CD14-positive monocyte (primary cell): ENCODE measurements around the gene NUP42. TPM values are rescaled to one million over a fixed set of nuclear protein-coding genes. Genes with fewer than 3 reads are reported as not detected.

ENCODE experiments used
- DNase-seq, 3 donors: peaks; one replicate each; pipeline ENCODE4 v3.0.0-alpha.2; 2011 to 2022
- H2AFZ ChIP-seq: 2 replicates; pipeline ENCODE4 v1.6.0; 2012; ENCODE audit warnings: mild to moderate bottlenecking, low read depth, low read length, inconsistent platforms; ENCODE audit not compliant: insufficient read depth, poor library complexity, severe bottlenecking
- H3K27ac ChIP-seq, 2 donors: 1 replicate in 1 of 2; 2 replicates in 1 of 2; pipeline ENCODE4 v1.5.1; 2012 to 2013; ENCODE audit warnings: low read length in 2 of 2, control low read depth in 1 of 2, inconsistent platforms in 1 of 2, low read depth in 1 of 2, mild to moderate bottlenecking in 1 of 2
- H3K27me3 ChIP-seq, 2 donors: one replicate each; pipeline versions ENCODE4 v1.6.0 to v1.6.1; 2011 to 2013; ENCODE audit warnings: low read length in 2 of 2; ENCODE audit not compliant: control insufficient read depth in 2 of 2, insufficient read depth in 2 of 2
- H3K36me3 ChIP-seq, 2 donors: replicated peaks in 1 of 2; 1 replicate in 1 of 2; 2 replicates in 1 of 2; pipeline versions ENCODE4 v1.5.1 to v1.6.1; 2012 to 2013; ENCODE audit warnings: low read length in 2 of 2, control low read depth in 1 of 2, inconsistent platforms in 1 of 2, mild to moderate bottlenecking in 1 of 2; ENCODE audit not compliant: insufficient read depth in 2 of 2, control insufficient read depth in 1 of 2
- H3K4me1 ChIP-seq, 2 donors: 1 replicate in 1 of 2; 2 replicates in 1 of 2; pipeline versions ENCODE4 v1.5.1 to v1.6.1; 2012 to 2013; ENCODE audit warnings: low read length in 2 of 2, control low read depth in 1 of 2, inconsistent platforms in 1 of 2, mild to moderate bottlenecking in 1 of 2, moderate library complexity in 1 of 2; ENCODE audit not compliant: insufficient read depth in 2 of 2, control insufficient read depth in 1 of 2
- H3K4me2 ChIP-seq: replicated peaks from 2 replicates; pipeline ENCODE3; 2012; ENCODE audit warnings: low read length, moderate library complexity, mild to moderate bottlenecking; ENCODE audit not compliant: poor library complexity, severe bottlenecking; ENCODE audit errors: extremely low read depth
- H3K4me3 ChIP-seq, 3 experiments: fragments of 200-600 bp in 1 of 3; sonication (generic) in 1 of 3; replicated peaks in 1 of 3; 1 replicate in 2 of 3; 2 replicates in 1 of 3; pipeline ENCODE4 v1.5.1; 2011 to 2013; ENCODE audit warnings: low read length in 3 of 3, mild to moderate bottlenecking in 3 of 3, control low read depth in 2 of 3, low read depth in 2 of 3, inconsistent platforms in 1 of 3, moderate library complexity in 1 of 3
- H3K79me2 ChIP-seq: 2 replicates; pipeline ENCODE4 v1.6.0; 2012; ENCODE audit warnings: mild to moderate bottlenecking, control low read depth, inconsistent platforms, low read length, moderate library complexity; ENCODE audit not compliant: insufficient read depth
- H3K9ac ChIP-seq: 2 replicates; pipeline ENCODE4 v1.6.0; 2017; ENCODE audit warnings: low read length, mild to moderate bottlenecking; ENCODE audit not compliant: insufficient read depth, poor library complexity, severe bottlenecking
- H3K9me3 ChIP-seq, 2 donors: replicated peaks in 1 of 2; 1 replicate in 1 of 2; 2 replicates in 1 of 2; pipeline versions ENCODE4 v1.5.1 to v1.6.1; 2012 to 2013; ENCODE audit warnings: low read length in 2 of 2, control low read depth in 1 of 2; ENCODE audit not compliant: control insufficient read depth in 1 of 2, insufficient read depth in 1 of 2
- H4K20me1 ChIP-seq: 2 replicates; pipeline ENCODE4 v1.6.0; 2012; ENCODE audit warnings: mild to moderate bottlenecking, low read length, control low read depth, moderate library complexity; ENCODE audit not compliant: insufficient read depth
- H3K27ac Mint-ChIP-seq, 7 donors: one replicate each; pipeline ENCODE4 v1.8.0; 2020; ENCODE audit warnings: mild to moderate bottlenecking in 7 of 7, mixed read lengths in 7 of 7, moderate library complexity in 6 of 7, inconsistent platforms in 2 of 7
- H3K27me3 Mint-ChIP-seq, 3 donors: one replicate each; pipeline ENCODE4 v1.8.0; 2021 to 2022; ENCODE audit warnings: low read depth in 3 of 3, mild to moderate bottlenecking in 3 of 3, mixed read lengths in 3 of 3, moderate library complexity in 3 of 3, inconsistent platforms in 1 of 3
- H3K36me3 Mint-ChIP-seq, 2 donors: one replicate each; pipeline ENCODE4 v1.8.0; 2020; ENCODE audit warnings: mixed read lengths in 2 of 2, inconsistent platforms in 1 of 2, mild to moderate bottlenecking in 1 of 2
- H3K4me1 Mint-ChIP-seq: one replicate; pipeline ENCODE4 v1.8.0; 2020; ENCODE audit warnings: mild to moderate bottlenecking, mixed read lengths
- H3K4me3 Mint-ChIP-seq, 2 donors: one replicate each; pipeline ENCODE4 v1.8.0; 2020; ENCODE audit warnings: mild to moderate bottlenecking in 2 of 2, mixed read lengths in 2 of 2, moderate library complexity in 1 of 2
- H3K9me3 Mint-ChIP-seq, 7 donors: one replicate each; pipeline ENCODE4 v1.8.0; 2020 to 2022; ENCODE audit warnings: mixed read lengths in 7 of 7, mild to moderate bottlenecking in 6 of 7, moderate library complexity in 6 of 7, inconsistent platforms in 2 of 7
- CTCF ChIP-seq: fragments of 200-600 bp; IDR thresholded peaks from one replicate; pipeline ENCODE4 v1.8.0; 2022; ENCODE audit warnings: antibody characterized with exemption, mild to moderate bottlenecking
- WGBS: methylation state at CpG from one replicate; pipeline ENCODE4 v1.1.5; 2013; ENCODE audit warnings: missing lambda C conversion rate; ENCODE audit not compliant: insufficient coverage; 5-methylcytosine and 5-hydroxymethylcytosine counted together
- intact Hi-C, 2 donors: fragments of 100-400 bp; cut with micrococcal nuclease; formaldehyde crosslinking; loops; one replicate each; pipeline versions ENCODE4 v1.15.0 to v1.15.1; 2023
- polyA plus RNA-seq, 3 donors: library from polyadenylated mRNA; depleted of rRNA in 1 of 3; unstranded in 2 of 3; stranded (reverse) in 1 of 3; fragments of 300-500 nt in 2 of 3; fragments of >200 nt in 1 of 3; fragmentation: Illumina TruSeq in 2 of 3; gene quantifications; 1 replicate in 2 of 3; 2 replicates in 1 of 3; pipeline ENCODE4 v1.2.3, GENCODE V29; 2012 to 2021

The NUP42 gene
- polyA plus RNA-seq, 3 donors = 26.3 to 54.6 (median 28.5) TPM

- H3K27me3 Mint-ChIP-seq = peaks cover 8 to 21% (median 8%) of the 10 kb centered on the region in 3 donors
- Histone ChIP-seq H4K20me1 (no peaks in the 10 kb centered on the region), H3K79me2 (no peaks in the 10 kb centered on the region), H3K9me3 (no peaks in the 10 kb centered on the region), H3K9ac (peak overlapping the region; percentile 1), H3K27ac (peak overlapping the region; percentile 36 to 73), H3K4me2 (peak overlapping the region; percentile 78), H3K36me3 (no peaks in the 10 kb centered on the region), H2AFZ (no peak overlapping the region), H3K4me3 (peak overlapping the region in 2 of 3 experiments; percentile 23 to 58), H3K4me1 (peaks cover 55 to 59% of the 10 kb centered on the region in 2 donors), H3K27me3 (no peaks in the 10 kb centered on the region)
- intact Hi-C loops = loop anchor here (2.0 to 5.0 kb wide), 2 partner anchors 34 to 38 kb away; partner anchors contain the start of gene GPNMB (in 1 of the 2)
- no CpG with 5 or more reads among the region's 4 CpGs for WGBS
- peaks cover 2 to 13% of the 10 kb centered on the region in 2 donors for H3K36me3 Mint-ChIP-seq
- TF ChIP-seq CTCF = no peak
- H3K4me1 Mint-ChIP-seq = peaks cover 59% of the 10 kb centered on the region
- peaks cover 0 to 3% (median 0%) of the 10 kb centered on the region in 7 donors for H3K9me3 Mint-ChIP-seq
- H3K4me3 Mint-ChIP-seq = peak overlapping the region in 1 of 2 donors; percentile 87
- DNase-seq = peak in 2 of 3 donors; percentile 62 to 63
- peak overlapping the region; percentile 89 to 98 (median 94) for H3K27ac Mint-ChIP-seq
Measured at GRCh38 chr7:23208316-23208715, 26.5 kb downstream of the NUP42 start.

GRCh38 chr7:23210506-23210905 lies 28.7 kb downstream of the NUP42 start:
- Mint-ChIP-seq H3K4me1 (peaks cover 57% of the 10 kb centered on the region), H3K9me3 (peaks cover 0 to 3% (median 0%) of the 10 kb centered on the region in 7 donors), H3K27ac (peak overlapping the region; percentile 56 to 94 (median 91)), H3K36me3 (peaks cover 0 to 2% of the 10 kb centered on the region in 2 donors), H3K27me3 (peaks cover 2 to 12% (median 3%) of the 10 kb centered on the region in 3 donors), H3K4me3 (peak overlapping the region in 1 of 2 donors; percentile 62)
- H3K36me3 ChIP-seq = no peaks in the 10 kb centered on the region
- no peaks in the 10 kb centered on the region for H3K27me3 ChIP-seq
- H4K20me1 ChIP-seq = no peaks in the 10 kb centered on the region
- H3K27ac ChIP-seq = peak overlapping the region; percentile 79
- intact Hi-C loops = no loop called here
- H3K4me2 ChIP-seq = peak overlapping the region; percentile 60
- peak overlapping the region in 1 of 3 experiments; percentile 35 for H3K4me3 ChIP-seq
- H3K4me1 ChIP-seq = peaks cover 57 to 62% of the 10 kb centered on the region in 2 donors
- H3K79me2 ChIP-seq = no peaks in the 10 kb centered on the region
- peak overlapping the region; percentile 26 for H2AFZ ChIP-seq
- DNase-seq = peak; percentile 44 to 66 (median 58)
- no CpG with 5 or more reads among the region's 2 CpGs for WGBS
- TF ChIP-seq CTCF = no peak
- no peak overlapping the region for H3K9ac ChIP-seq
- H3K9me3 ChIP-seq = no peaks in the 10 kb centered on the region
